GM06990 (cell line): ENCODE results near the gene LACTB.
"Not testable (repeated sequence)": the region's sequence is repeated elsewhere in the genome, so short reads cannot be mapped to it uniquely, and the experiment has no call there.

Experiments
- DNase-seq: peaks from one replicate; pipeline ENCODE4 v3.0.0-alpha.2; 2011; ENCODE audit not compliant: insufficient read length; ENCODE audit errors: extremely low read depth
- H3K27me3 ChIP-seq: replicated peaks from 2 replicates; pipeline ENCODE4 v1.6.0; 2011; ENCODE audit warnings: low read length; ENCODE audit not compliant: control insufficient read depth, insufficient read depth
- H3K36me3 ChIP-seq: 2 replicates; pipeline ENCODE4 v1.5.1; 2011; ENCODE audit warnings: low read length; ENCODE audit not compliant: control insufficient read depth, insufficient read depth
- H3K4me3 ChIP-seq: replicated peaks from 2 replicates; pipeline ENCODE4 v1.5.1; 2011; ENCODE audit warnings: low read depth, mild to moderate bottlenecking, control low read depth, low read length
- CTCF ChIP-seq: IDR thresholded peaks from 2 replicates; pipeline ENCODE4 v1.5.1; 2011; ENCODE audit warnings: low read length, control low read depth, mild to moderate bottlenecking, inconsistent platforms; ENCODE audit not compliant: insufficient read depth, poor library complexity, severe bottlenecking

The LACTB gene

GRCh38 chr15:63103416-63103815 lies 18.2 kb upstream of the LACTB start:
- TF ChIP-seq CTCF: no peak
- Histone ChIP-seq H3K4me3 (no peak overlapping the region), H3K36me3 (no peaks in the 10 kb centered on the region), H3K27me3 (no peaks in the 10 kb centered on the region)
- DNase-seq: no peak

- Histone ChIP-seq H3K36me3 (no peaks in the 10 kb centered on the region), H3K4me3 (no peak overlapping the region), H3K27me3 (no peaks in the 10 kb centered on the region)
- no peak for DNase-seq
- TF ChIP-seq CTCF: no peak
These were observed 16.9 kb upstream of the LACTB start for GRCh38 chr15:63104727-63105126.

- H3K4me3 ChIP-seq, DNase-seq, H3K36me3 ChIP-seq, H3K27me3 ChIP-seq: not testable (repeated sequence)
These were observed 16.3 kb upstream of the LACTB start for GRCh38 chr15:63105354-63105753.

- no peak overlapping the region for H3K4me3 ChIP-seq
- no peaks in the 10 kb centered on the region for H3K27me3 ChIP-seq
- no peaks in the 10 kb centered on the region for H3K36me3 ChIP-seq
- DNase-seq: no peak
- TF ChIP-seq CTCF: no peak
These were observed 13.6 kb upstream of the LACTB start for GRCh38 chr15:63107895-63108546.

GRCh38 chr15:63109498-63109897 lies 12.2 kb upstream of the LACTB start:
- no peaks in the 10 kb centered on the region for H3K27me3 ChIP-seq
- DNase-seq: no peak
- no peak overlapping the region for H3K4me3 ChIP-seq
- TF ChIP-seq CTCF: no peak
- no peaks in the 10 kb centered on the region for H3K36me3 ChIP-seq

GRCh38 chr15:63109920-63110319 lies 11.7 kb upstream of the LACTB start:
- no peaks in the 10 kb centered on the region for H3K27me3 ChIP-seq
- H3K4me3 ChIP-seq: no peak overlapping the region
- no peak for TF ChIP-seq CTCF
- DNase-seq: no peak
- no peaks in the 10 kb centered on the region for H3K36me3 ChIP-seq
